ENCODE measurements around the gene KCND3. TPM values are rescaled to one million over a fixed set of nuclear protein-coding genes. Genes with fewer than 3 reads are reported as not detected.
"Not testable (repeated sequence)": the region's sequence is repeated elsewhere in the genome, so short reads cannot be mapped to it uniquely, and the experiment has no call there.

Gene KCND3
- total RNA-seq, 1 donor from 2014 or later = 5.5 TPM

- H3K4me1 ChIP-seq = no peaks in the 10 kb centered on the region
- intact Hi-C loops (cut with DNase I) = no loop called here
- TF ChIP-seq CTCF (IDR thresholded peaks at IDR 0.05) = no peak
- H3K27ac ChIP-seq = no peak overlapping the region
- peaks cover 4% of the 10 kb centered on the region for H3K27me3 ChIP-seq (ENCODE audit: low read depth)
- no peaks in the 10 kb centered on the region for H3K36me3 ChIP-seq
- ATAC-seq = no peak
- H3K9me3 ChIP-seq = no peaks in the 10 kb centered on the region
- DNase-seq = no peak
- H3K4me3 ChIP-seq = no peak overlapping the region
These were observed 188.2 kb downstream of the KCND3 start for GRCh38 chr1:111801071-111801850.

GRCh38 chr1:111799722-111800121 is 189.7 kb downstream of the KCND3 start:
- H3K4me1 ChIP-seq; H3K27ac ChIP-seq; H3K36me3 ChIP-seq; H3K4me3 ChIP-seq; intact Hi-C loops (cut with DNase I); H3K9me3 ChIP-seq; H3K27me3 ChIP-seq (ENCODE audit: low read depth); ATAC-seq; DNase-seq: not testable (repeated sequence)

- Histone ChIP-seq H3K36me3 (no peaks in the 10 kb centered on the region), H3K27me3 (ENCODE audit: low read depth) (no peaks in the 10 kb centered on the region), H3K27ac (no peak overlapping the region), H3K9me3 (no peaks in the 10 kb centered on the region), H3K4me1 (no peaks in the 10 kb centered on the region), H3K4me3 (no peak overlapping the region)
- intact Hi-C loops (cut with DNase I) = no loop called here
- DNase-seq (no peak), ATAC-seq (no peak)
- TF ChIP-seq CTCF (IDR thresholded peaks at IDR 0.05) = no peak
These were observed 190.9 kb downstream of the KCND3 start for GRCh38 chr1:111798580-111798979.

GRCh38 chr1:111795401-111795800 is 194.1 kb downstream of the KCND3 start:
- Histone ChIP-seq H3K36me3 (no peaks in the 10 kb centered on the region), H3K9me3 (no peaks in the 10 kb centered on the region), H3K27ac (no peak overlapping the region), H3K27me3 (ENCODE audit: low read depth) (no peaks in the 10 kb centered on the region), H3K4me3 (no peak overlapping the region), H3K4me1 (peaks cover 6% of the 10 kb centered on the region)
- ATAC-seq (no peak), DNase-seq (no peak)
- intact Hi-C loops (cut with DNase I) = no loop called here
- no peak for TF ChIP-seq CTCF (IDR thresholded peaks at IDR 0.05)

GRCh38 chr1:111793923-111794322 is 195.5 kb downstream of the KCND3 start:
- no peak for TF ChIP-seq CTCF (IDR thresholded peaks at IDR 0.05)
- DNase-seq (no peak), ATAC-seq (no peak)
- Histone ChIP-seq H3K27ac (no peak overlapping the region), H3K36me3 (no peaks in the 10 kb centered on the region), H3K27me3 (ENCODE audit: low read depth) (no peaks in the 10 kb centered on the region), H3K4me3 (no peak overlapping the region), H3K4me1 (peaks cover 15% of the 10 kb centered on the region), H3K9me3 (no peaks in the 10 kb centered on the region)
- intact Hi-C loops (cut with DNase I) = no loop called here

GRCh38 chr1:111792249-111792648 is 197.2 kb downstream of the KCND3 start:
- DNase-seq (no peak), ATAC-seq (no peak)
- H3K36me3 ChIP-seq = no peaks in the 10 kb centered on the region
- no peak overlapping the region for H3K27ac ChIP-seq
- H3K9me3 ChIP-seq = no peaks in the 10 kb centered on the region
- no peak overlapping the region for H3K4me3 ChIP-seq
- no peaks in the 10 kb centered on the region for H3K27me3 ChIP-seq (ENCODE audit: low read depth)
- intact Hi-C loops (cut with DNase I) = no loop called here
- peaks cover 19% of the 10 kb centered on the region for H3K4me1 ChIP-seq
- no peak for TF ChIP-seq CTCF (IDR thresholded peaks at IDR 0.05)
